Endodermal cell (in vitro differentiated cells): Measurements from ENCODE around the gene METTL3. TPM values are rescaled to one million over a fixed set of nuclear protein-coding genes. Genes with fewer than 3 reads are reported as not detected.

Experiments
- DNase-seq: peaks from one replicate; pipeline ENCODE4 v3.0.0-alpha.2; 2017
- H3K27ac ChIP-seq: 2 replicates; pipeline ENCODE4 v1.5.1; 2013; ENCODE audit warnings: mild to moderate bottlenecking, low read depth, low read length, moderate library complexity
- H3K27me3 ChIP-seq: 2 replicates; pipeline ENCODE4 v1.6.1; 2013; ENCODE audit warnings: mild to moderate bottlenecking, low read length, moderate library complexity; ENCODE audit not compliant: insufficient read depth, control insufficient read depth, poor library complexity, severe bottlenecking
- H3K36me3 ChIP-seq: 2 replicates; pipeline ENCODE4 v1.7.0; 2013; ENCODE audit warnings: mild to moderate bottlenecking, low read length, moderate library complexity; ENCODE audit not compliant: control insufficient read depth, insufficient read depth
- H3K4me1 ChIP-seq: one replicate; pipeline ENCODE4 v1.7.0; 2013; ENCODE audit warnings: low read length; ENCODE audit not compliant: control insufficient read depth, insufficient read depth
- H3K4me3 ChIP-seq: 2 replicates; pipeline ENCODE4 v1.5.1; 2013; ENCODE audit warnings: mild to moderate bottlenecking, low read length, moderate library complexity
- H3K9ac ChIP-seq: 2 replicates; pipeline ENCODE4 v1.6.1; 2013; ENCODE audit warnings: mild to moderate bottlenecking, low read length, moderate library complexity; ENCODE audit not compliant: poor library complexity, severe bottlenecking; ENCODE audit errors: extremely low read depth
- H3K9me3 ChIP-seq: 2 replicates; pipeline ENCODE4 v1.6.1; 2013; ENCODE audit warnings: mild to moderate bottlenecking, low read length, moderate library complexity; ENCODE audit not compliant: control insufficient read depth
- H3K27ac Mint-ChIP-seq: 2 replicates; pipeline ENCODE4 v1.8.0; 2020; ENCODE audit warnings: mixed read lengths
- H3K27me3 Mint-ChIP-seq: 2 replicates; pipeline ENCODE4 v1.8.0; 2021; ENCODE audit warnings: mild to moderate bottlenecking, mixed read lengths; ENCODE audit not compliant: insufficient read depth
- H3K36me3 Mint-ChIP-seq: 2 replicates; pipeline ENCODE4 v1.8.0; 2020; ENCODE audit warnings: low read depth, mixed read lengths
- H3K4me1 Mint-ChIP-seq: 2 replicates; pipeline ENCODE4 v1.8.0; 2020; ENCODE audit warnings: mixed read lengths
- H3K4me3 Mint-ChIP-seq: 2 replicates; pipeline ENCODE4 v1.8.0; 2020; ENCODE audit warnings: mild to moderate bottlenecking, moderate library complexity, mixed read lengths
- H3K9me3 Mint-ChIP-seq: 2 replicates; pipeline ENCODE4 v1.8.0; 2020; ENCODE audit warnings: mild to moderate bottlenecking, mixed read lengths
- CTCF ChIP-seq: fragments of 200-600 bp; sonication (generic); conservative IDR thresholded peaks from 2 replicates; pipeline ENCODE4 v1.5.0; 2021; ENCODE audit warnings: antibody characterized with exemption, mild to moderate bottlenecking
- WGBS, 2 experiments: methylation state at CpG; one replicate each; pipeline versions ENCODE4 v1.1.5 to v1.1.7; 2013; ENCODE audit warnings: missing lambda C conversion rate in 2 of 2, mixed read lengths in 1 of 2; ENCODE audit not compliant: insufficient coverage in 1 of 2, insufficient read length in 1 of 2; 5-methylcytosine and 5-hydroxymethylcytosine counted together
- total RNA-seq, 2 donors: library from RNA; stranded (reverse); fragmentation: NEBNext Ultra II Directional in 1 of 2; extraction: Animal tissue kit (Norgen Biotek cat#: 25700) in 1 of 2; gene quantifications; 2 replicates in 1 of 2; 3 replicates in 1 of 2; pipeline ENCODE4 v1.2.1, GENCODE V29; 2021

METTL3 gene
- total RNA-seq, 2 donors from 2014 or later = 63.2 to 64.7 TPM

GRCh38 chr14:21529515-21529914, 18.4 kb upstream of the METTL3 start:
- Mint-ChIP-seq H3K36me3 (peaks cover 16% of the 10 kb centered on the region), H3K4me1 (peaks cover 49% of the 10 kb centered on the region), H3K4me3 (no peak overlapping the region), H3K27ac (peak overlapping the region; percentile 84), H3K27me3 (no peaks in the 10 kb centered on the region), H3K9me3 (no peaks in the 10 kb centered on the region)
- TF ChIP-seq CTCF = no peak
- Histone ChIP-seq H3K4me1 (peaks cover 21% of the 10 kb centered on the region), H3K9me3 (no peaks in the 10 kb centered on the region), H3K27ac (no peak overlapping the region), H3K4me3 (no peak overlapping the region), H3K9ac (no peak overlapping the region), H3K27me3 (no peaks in the 10 kb centered on the region), H3K36me3 (peaks cover 4% of the 10 kb centered on the region)
- peak; percentile 17 for DNase-seq
- 83 to 100% methylated on average over 1 of the region's 1 CpG for WGBS, 2 experiments

- H3K9ac ChIP-seq = no peak overlapping the region
- Mint-ChIP-seq H3K9me3 (no peaks in the 10 kb centered on the region), H3K27me3 (no peaks in the 10 kb centered on the region), H3K36me3 (peaks cover 25% of the 10 kb centered on the region), H3K27ac (peak overlapping the region; percentile 81), H3K4me3 (no peak overlapping the region), H3K4me1 (peaks cover 47% of the 10 kb centered on the region)
- no peak for TF ChIP-seq CTCF
- no peaks in the 10 kb centered on the region for H3K27me3 ChIP-seq
- peaks cover 19% of the 10 kb centered on the region for H3K4me1 ChIP-seq
- peak overlapping the region; percentile 4 for H3K27ac ChIP-seq
- no peak overlapping the region for H3K4me3 ChIP-seq
- H3K9me3 ChIP-seq = no peaks in the 10 kb centered on the region
- H3K36me3 ChIP-seq = peaks cover 13% of the 10 kb centered on the region
- WGBS, 2 experiments = 81 to 88% methylated on average over 2 to 4 of the region's 4 CpGs
- DNase-seq = peak; percentile 38
Observed at GRCh38 chr14:21528381-21529348, 17.5 kb upstream of the METTL3 start.

GRCh38 chr14:21527318-21527679, 16.2 kb upstream of the METTL3 start:
- WGBS, 2 experiments = 67% methylated on average over 1 of the region's 1 CpG; no CpG with 5 or more reads in 1 of the 2 experiments
- H3K27me3 Mint-ChIP-seq = no peaks in the 10 kb centered on the region
- Histone ChIP-seq H3K4me1 (peaks cover 19% of the 10 kb centered on the region), H3K27ac (peak overlapping the region; percentile 93), H3K4me3 (peak overlapping the region; percentile 86), H3K27me3 (no peaks in the 10 kb centered on the region), H3K9ac (peak overlapping the region; percentile 88), H3K36me3 (peaks cover 24% of the 10 kb centered on the region), H3K9me3 (no peaks in the 10 kb centered on the region)
- DNase-seq = no peak
- no peak for TF ChIP-seq CTCF
- H3K27ac Mint-ChIP-seq = peak overlapping the region; percentile 99
- H3K4me3 Mint-ChIP-seq = peak overlapping the region; percentile 85
- peaks cover 55% of the 10 kb centered on the region for H3K4me1 Mint-ChIP-seq
- H3K36me3 Mint-ChIP-seq = peaks cover 36% of the 10 kb centered on the region
- H3K9me3 Mint-ChIP-seq = no peaks in the 10 kb centered on the region
